GM19099 (cell line): ENCODE results near the gene NOP16.

ENCODE experiments used
- POLR2A ChIP-seq: IDR thresholded peaks from 3 replicates; pipeline ENCODE4 v1.6.1; 2011; ENCODE audit warnings: low read depth; ENCODE audit not compliant: insufficient read length; ENCODE audit errors: extremely low read depth

Gene NOP16, protein sequence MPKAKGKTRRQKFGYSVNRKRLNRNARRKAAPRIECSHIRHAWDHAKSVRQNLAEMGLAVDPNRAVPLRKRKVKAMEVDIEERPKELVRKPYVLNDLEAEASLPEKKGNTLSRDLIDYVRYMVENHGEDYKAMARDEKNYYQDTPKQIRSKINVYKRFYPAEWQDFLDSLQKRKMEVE

DNA sequence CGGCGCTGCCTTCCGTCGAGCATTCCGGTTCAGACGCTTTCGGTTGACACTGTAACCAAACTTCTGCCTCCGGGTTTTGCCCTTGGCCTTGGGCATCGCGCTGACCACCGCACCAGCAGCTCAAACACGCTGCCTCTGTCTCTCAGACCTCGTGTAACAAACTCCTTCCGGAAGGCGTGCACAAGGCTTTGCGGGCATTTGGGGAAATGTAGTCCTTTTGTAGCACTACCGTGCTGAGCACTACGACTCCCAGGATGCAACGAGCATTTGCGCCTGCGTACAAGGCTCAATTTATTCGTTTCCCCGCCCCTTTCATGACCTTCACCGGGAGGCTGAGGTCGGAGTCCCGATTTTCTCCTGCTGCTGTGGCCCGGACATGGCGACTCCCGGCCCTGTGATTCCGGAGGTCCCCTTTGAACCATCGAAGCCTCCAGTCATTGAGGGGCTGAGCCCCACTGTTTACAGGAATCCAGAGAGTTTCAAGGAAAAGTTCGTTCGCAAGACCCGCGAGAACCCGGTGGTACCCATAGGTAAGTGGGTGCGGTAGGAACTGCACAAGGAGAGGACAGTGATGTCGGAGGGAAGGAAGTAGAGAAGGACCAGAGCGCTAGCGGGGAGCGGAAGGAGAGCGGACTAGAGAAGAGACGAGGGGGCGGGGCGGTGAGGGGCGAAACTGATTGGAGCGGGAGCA is at the start of gene NOP16, which contains the start of gene HIGD2A:
TSS of gene NOP16 (minus strand) at position 155 of the 691 bp plus-strand sequence. CDS start at position 96, 59 bp downstream.
TSS of gene HIGD2A (plus strand) at position 308 of the 691 bp plus-strand sequence. CDS start at position 377, 69 bp downstream.
- peak; percentile 78 for TF ChIP-seq POLR2A

DNA sequence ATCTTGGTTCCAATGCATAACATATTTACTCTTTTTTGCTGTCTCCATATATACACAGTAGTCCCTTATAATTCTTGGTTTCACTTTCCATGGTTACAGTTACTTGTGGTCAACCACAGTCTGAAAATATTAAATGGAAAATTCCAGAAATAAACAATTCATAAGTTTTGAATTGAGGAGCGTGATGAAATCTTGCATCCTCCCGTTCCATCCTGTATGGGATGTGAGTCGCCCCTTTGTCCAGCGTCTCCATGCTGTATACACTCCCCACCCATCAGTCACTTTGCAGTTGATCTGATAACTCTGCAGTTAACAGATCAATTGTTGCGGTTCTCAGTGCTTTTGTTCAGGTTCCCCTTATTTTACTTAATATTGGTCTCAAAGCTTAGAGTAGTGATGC is 48.3 kb upstream of the NOP16 start:
- TF ChIP-seq POLR2A, result no peak

DNA sequence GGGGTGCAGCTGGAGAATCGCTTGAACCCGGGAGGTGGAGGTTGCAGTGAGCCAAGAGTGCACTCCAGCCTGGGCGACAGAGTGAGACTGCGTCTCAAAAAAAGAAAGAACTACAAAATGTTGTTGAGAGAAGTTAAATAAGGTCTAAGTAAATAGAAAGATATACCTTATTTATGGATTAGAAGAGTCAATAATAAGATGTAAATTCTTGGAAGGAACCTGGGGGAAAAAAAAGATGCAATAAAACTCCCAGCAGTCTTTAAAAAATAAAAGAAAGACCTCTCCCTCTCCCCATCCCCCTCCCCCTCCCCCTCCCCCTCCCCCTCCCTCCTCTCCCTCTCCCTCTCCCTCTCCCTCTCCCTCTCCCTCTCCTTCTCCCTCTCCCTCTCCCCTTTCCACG is 44.3 kb upstream of the NOP16 start:
- TF ChIP-seq POLR2A, result no peak

DNA sequence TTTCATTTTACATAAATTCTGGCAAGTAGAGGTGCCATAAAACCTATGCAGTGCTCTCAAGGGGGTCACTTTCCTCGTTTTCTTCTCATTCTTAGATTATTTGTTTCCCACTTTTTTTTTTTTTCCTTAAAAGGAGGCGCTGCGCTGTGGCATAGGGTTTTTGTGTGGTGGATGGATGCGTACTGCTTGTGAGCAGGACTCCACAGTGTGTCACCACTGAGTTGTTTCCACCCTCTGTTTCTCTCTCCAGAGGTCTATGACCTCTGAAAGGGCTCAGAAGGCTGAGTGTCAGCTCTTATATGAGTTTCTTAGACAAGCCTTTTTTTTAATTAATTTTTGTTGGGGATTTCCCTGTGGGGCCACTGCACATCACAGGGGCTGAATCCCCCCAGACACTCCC is 41.6 kb upstream of the NOP16 start:
- no peak for TF ChIP-seq POLR2A

DNA sequence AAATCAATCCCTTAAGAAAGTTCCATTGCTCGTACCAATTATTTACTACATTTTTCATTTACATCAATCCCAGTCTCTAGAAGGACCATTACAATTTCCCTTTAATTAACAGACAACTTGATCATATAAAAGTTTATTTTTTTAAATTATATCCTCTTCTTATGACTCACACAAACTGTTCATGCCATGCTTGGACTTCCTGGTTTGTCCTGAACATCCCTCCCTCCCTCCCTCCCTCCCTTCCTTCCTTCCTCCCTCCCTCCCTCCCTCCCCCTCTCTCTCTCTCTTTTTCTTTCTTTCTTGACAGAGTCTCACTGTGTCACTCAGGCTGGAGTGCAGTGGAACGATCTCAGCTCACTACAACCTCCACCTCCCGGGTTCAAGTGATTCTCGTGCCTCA is 39.6 kb upstream of the NOP16 start:
- no peak for TF ChIP-seq POLR2A

DNA sequence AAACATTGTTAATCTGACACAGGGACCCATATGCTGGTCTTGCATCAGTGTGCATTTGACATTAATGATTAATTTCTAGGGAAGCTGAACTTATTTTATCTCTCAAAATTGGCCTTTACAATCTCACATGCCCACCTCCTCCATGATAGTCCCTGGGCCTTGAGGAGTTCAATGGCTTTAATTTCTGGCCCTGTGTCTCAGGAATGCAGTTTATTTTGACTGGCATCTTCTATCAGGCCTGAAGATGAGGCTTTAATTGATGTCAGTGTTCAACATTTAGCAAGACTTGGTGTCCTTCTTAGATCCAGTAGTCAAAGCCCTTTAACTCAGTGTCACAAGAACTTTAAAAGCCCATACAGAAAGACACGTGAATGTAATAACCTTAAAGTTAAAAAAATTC is 38.5 kb upstream of the NOP16 start:
- no peak for TF ChIP-seq POLR2A

DNA sequence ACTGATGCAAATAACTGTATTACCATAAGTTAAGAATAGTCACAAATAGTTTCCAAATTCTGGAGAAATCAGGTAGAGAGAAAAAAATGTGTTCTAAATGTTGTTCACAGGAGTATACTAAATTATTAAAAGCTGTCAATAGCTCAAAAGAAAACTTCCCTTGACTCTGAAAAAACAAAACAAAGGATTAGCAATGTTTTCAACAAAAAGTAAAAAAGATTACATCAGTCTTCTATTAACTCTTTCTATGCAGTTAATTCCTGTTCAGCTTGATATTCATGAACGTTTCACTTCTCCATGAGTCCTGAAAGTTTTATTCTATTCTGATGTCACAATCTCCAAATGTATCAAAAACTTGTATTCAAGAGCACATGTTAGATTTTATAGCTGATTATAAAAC is 37.4 kb upstream of the NOP16 start:
- TF ChIP-seq POLR2A, result no peak

DNA sequence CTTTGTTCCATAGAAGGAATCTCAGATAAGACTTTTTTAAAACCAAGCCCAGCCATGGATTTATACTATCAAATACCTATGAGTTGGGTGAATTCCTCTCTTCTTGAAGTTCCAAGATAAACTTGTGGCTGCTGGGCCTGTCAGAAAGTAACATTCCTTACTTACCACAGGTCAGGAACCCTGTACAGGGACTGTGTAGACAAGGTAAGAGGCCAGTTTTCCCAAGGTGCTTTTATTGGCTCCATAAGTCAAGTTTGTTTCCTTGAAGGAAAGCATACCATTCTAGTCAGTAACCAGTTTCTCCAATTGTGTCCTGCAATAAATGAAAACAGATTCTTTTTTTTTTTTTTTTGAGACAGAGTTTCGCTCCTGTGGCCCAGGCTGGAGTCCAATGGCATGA is 36.7 kb upstream of the NOP16 start:
- TF ChIP-seq POLR2A, result no peak

DNA sequence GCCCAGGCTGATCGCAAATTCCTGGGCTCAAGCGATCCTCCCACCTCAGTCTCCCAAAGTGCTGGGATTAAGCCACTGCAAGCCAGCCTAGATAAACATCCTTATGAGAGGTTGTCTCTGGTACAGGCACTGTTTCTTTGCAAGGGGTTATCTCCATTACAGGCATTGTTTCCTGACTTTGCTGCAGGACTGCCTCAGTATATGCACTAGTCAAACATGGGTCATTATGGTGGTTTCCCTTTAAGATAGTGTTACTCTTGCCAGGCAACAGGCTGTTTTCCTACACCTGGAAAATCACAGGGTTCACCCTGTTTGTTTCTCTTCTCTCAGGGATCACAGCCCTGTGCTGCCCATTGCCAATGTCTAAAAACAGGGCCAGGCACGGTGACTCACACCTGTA is 35.8 kb upstream of the NOP16 start:
- TF ChIP-seq POLR2A, result no peak

DNA sequence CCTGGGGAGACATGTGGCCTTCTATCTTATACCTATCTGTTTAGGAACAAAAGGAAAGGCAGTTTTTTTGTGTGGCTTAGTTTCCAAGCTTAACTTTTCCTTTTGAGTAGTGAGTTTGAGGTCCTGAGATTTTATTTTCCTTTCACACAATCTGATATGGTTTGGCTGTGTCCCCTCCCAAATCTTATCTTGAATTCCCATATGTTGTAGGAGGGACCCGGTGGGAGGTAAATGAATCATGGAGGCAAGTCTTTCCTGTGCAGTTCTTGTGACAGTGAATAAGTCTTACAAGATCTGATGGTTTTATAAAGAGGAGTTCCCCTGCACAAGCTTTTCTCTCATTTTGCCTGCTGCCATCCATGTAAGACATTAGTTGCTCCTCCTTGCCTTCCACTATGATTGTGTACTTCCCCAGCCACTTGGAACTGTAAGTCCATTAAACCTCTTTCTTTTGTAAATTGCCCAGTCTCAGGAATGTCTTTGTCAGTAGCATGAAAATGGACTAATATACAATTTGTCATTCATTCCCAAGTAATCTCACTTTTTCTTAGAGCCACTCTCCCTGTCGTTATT is 32.7 kb upstream of the NOP16 start:
- no peak for TF ChIP-seq POLR2A

DNA sequence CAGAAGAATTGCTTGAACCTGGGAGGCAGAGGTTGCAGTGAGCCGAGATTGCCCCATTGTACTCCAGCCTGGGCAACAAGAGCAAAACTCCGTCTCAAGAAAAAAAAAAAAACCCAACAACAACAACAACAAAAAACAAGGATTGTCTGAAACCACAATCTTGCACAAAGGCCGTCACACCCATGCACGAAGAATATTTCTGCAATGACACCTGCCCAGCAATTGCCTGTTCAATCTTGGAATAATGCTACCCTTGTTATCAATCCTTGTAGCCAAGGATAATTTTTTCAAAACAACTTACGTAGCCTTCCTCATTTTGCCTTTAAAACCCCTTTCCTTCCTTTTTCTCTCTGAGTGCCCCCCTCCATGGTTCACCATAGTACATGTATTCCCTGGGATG is 31.7 kb upstream of the NOP16 start:
- no peak for TF ChIP-seq POLR2A

DNA sequence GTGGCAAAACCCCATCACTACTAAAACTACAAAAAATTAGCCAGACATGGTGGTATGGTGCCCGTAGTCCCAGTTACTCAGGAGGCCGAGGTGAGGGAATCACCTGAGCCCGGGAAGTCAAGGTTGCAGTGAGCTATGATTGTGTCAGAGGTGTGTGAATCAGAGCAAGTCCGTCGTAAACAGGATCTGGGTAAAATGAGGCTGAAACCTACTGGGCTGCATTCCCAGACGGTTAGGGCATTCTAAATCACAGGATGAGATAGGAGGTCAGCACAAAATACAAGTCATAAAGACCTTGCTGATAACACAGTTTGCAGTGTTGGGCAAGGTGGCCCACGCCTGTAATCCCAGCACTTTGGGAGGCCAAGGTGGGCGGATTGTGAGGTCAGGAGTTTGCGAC is 29.9 kb upstream of the NOP16 start:
- no peak for TF ChIP-seq POLR2A

DNA sequence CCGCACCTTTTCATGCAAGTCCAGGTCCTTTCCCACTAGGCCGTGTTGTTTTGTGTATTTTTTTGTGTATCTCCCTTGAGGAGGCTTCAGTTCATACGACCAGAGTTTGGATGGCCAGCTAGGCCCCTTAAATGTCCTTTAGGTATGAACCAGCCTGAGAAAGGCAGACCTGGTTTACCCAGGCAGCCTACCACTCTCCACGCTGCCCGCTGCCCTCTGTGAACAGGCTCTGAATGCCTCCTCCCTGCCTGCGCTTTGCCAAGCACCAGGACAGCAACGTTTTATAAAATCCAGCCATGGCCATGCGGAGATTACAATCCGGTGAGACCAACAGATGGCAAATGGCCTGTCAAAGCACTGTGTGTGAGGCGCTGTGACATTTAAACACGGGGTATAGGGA is 28.6 kb upstream of the NOP16 start:
- TF ChIP-seq POLR2A, result no peak

DNA sequence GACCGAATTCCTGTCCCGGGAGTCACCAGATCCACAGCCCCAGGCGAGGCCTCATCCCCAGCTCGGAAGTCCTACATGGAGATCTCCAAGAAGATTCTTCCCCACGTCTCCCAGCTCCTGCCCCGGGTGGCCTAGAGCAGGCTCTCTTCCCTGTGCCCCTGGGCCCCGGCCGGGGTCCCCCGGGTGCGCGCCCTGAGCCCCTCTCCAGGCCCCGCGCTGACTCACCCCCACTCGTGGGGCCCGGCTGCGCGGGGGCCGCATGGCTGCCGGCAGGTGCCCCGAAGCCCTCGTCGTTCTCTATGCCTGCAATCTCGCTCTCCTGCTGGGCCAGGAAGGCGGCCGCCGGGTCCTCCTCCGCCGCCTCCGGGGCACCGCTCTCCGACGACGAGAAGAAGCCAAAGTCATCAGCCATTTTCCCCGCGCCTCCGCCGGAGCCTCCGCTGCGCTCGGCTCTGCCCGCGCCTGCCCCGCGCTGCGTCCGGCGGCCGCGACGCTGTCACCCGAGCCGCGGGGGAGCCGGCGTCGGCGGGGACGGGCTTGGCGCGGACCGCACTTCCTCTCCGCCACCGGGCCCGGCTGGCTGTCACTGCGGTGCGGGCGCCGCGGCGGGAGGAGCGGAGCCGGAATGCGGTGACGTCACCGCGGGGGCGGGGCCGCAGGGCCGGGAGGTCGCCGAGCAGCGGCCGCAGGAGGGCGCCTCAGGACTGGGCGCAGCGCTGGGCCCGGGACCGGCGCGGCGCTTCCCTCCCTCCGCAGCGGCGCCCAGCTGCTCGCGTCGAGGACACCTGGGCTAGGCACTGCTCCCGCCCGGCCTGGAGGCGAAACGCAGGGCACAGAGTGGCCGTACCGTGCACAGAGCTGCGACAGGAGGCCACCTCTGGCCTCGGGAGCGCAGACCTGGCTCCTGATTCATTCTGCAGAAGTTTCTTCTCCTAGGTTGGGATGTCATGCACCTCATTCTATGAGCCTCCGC is 27.8 kb upstream of the NOP16 start, which contains the start of gene CLTB:
TSS of gene CLTB (minus strand) at position 588 of the 973 bp plus-strand sequence. CDS start at position 412, 176 bp downstream.
- TF ChIP-seq POLR2A, result peak; percentile 69
